IPS-18c (cell line): ENCODE data around the gene ROBO1.

Experiments
- H3K4me3 ChIP-seq: 2 replicates; pipeline ENCODE4 v1.7.0; 2013; ENCODE audit warnings: low read depth, mild to moderate bottlenecking, low read length, moderate library complexity; ENCODE audit not compliant: insufficient read depth
- H3K9me3 ChIP-seq: one replicate; pipeline ENCODE4 v1.6.1; 2013; ENCODE audit warnings: mild to moderate bottlenecking, low read length, moderate library complexity; ENCODE audit not compliant: control insufficient read depth, insufficient read depth

ROBO1 gene

DNA sequence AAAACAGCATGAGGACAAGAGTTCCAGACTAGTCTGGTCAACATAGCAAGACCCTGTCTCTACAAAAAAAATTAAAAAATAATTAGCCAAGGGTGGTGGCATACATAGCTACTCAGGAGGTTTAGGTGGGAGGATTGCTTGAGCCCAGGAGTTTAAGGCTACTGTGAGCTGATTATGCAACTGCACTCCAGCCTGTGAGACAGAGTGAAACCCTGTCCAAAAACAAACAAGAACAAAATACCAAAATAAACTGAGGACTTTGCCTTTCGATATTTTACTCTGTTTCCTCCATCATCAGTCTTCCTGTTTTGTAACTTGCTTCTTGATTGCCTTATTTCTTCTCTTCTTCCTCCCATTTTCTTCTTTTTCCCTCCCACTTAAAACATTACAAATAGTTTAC, 504.4 kb downstream of the ROBO1 start:
- Histone ChIP-seq H3K4me3 (no peak overlapping the region), H3K9me3 (no peaks in the 10 kb centered on the region)

GRCh38 chr3:79258479-79258878, 509.3 kb downstream of the ROBO1 start:
- Histone ChIP-seq H3K4me3 (no peak overlapping the region), H3K9me3 (no peaks in the 10 kb centered on the region)

GRCh38 chr3:79257791-79258190, 510.0 kb downstream of the ROBO1 start:
- no peak overlapping the region for H3K4me3 ChIP-seq
- H3K9me3 ChIP-seq = no peaks in the 10 kb centered on the region

GRCh38 chr3:79255702-79256101, 512.1 kb downstream of the ROBO1 start:
- H3K9me3 ChIP-seq = no peaks in the 10 kb centered on the region
- H3K4me3 ChIP-seq = no peak overlapping the region

GRCh38 chr3:79255292-79255691, 512.5 kb downstream of the ROBO1 start:
- no peak overlapping the region for H3K4me3 ChIP-seq
- H3K9me3 ChIP-seq = no peaks in the 10 kb centered on the region

GRCh38 chr3:79253704-79254103, 514.1 kb downstream of the ROBO1 start:
- Histone ChIP-seq H3K4me3 (no peak overlapping the region), H3K9me3 (no peaks in the 10 kb centered on the region)

GRCh38 chr3:79253271-79253670, 514.5 kb downstream of the ROBO1 start:
- no peaks in the 10 kb centered on the region for H3K9me3 ChIP-seq
- no peak overlapping the region for H3K4me3 ChIP-seq

DNA sequence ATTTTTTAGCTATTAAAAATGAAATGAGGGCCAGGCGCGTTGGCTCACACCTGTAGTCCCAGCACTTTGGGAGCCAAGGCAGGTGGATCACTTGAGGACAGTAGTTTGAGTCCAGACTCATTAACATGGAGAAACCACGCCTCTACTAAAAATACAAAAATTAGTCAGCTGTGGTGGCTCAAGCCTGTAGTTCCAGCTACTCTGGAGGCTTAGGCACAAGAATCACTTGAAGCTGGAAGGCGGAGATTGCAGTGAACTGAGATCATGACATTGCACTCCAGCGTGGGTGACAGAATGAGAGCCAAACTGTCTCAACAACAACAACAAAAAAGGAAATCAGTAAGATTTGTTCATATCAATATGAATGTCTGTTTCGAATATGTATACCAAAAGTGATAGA, 517.1 kb downstream of the ROBO1 start:
- Histone ChIP-seq H3K9me3 (no peaks in the 10 kb centered on the region), H3K4me3 (no peak overlapping the region)

DNA sequence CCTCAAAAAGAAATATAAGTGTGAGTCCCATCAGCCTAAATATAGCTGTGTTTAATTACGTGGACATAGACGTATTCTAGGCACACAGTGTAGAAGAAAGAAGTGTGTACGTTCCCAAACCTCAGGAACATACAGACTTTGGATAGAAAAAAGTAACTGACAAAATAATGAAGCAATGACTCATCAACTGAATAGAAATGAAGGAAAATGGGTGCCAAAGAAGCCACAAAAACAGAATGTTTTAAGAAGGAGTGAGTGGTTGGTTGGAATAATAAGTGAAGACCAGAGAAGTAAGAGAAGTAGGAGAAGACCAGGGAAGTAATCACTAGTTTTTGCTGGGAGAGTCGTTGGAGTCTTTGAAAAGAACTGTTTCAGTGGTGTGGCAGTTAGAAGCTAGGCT, 518.1 kb downstream of the ROBO1 start:
- Histone ChIP-seq H3K4me3 (no peak overlapping the region), H3K9me3 (no peaks in the 10 kb centered on the region)

DNA sequence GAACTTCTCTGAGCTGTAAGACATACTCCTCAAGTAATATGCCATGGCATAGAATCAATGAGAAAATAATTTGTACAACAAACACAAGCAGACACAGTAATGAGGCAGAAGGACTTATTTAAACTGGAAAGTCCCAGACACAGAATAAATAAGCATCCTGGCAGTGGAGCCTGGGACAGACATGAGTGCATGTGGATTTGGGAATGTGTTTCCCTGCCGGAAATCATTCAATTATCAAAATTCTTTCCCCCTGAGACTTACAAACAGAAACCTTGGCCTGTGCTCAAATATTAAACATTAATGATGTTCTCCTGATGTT, 520.1 kb downstream of the ROBO1 start:
- no peak overlapping the region for H3K4me3 ChIP-seq

DNA sequence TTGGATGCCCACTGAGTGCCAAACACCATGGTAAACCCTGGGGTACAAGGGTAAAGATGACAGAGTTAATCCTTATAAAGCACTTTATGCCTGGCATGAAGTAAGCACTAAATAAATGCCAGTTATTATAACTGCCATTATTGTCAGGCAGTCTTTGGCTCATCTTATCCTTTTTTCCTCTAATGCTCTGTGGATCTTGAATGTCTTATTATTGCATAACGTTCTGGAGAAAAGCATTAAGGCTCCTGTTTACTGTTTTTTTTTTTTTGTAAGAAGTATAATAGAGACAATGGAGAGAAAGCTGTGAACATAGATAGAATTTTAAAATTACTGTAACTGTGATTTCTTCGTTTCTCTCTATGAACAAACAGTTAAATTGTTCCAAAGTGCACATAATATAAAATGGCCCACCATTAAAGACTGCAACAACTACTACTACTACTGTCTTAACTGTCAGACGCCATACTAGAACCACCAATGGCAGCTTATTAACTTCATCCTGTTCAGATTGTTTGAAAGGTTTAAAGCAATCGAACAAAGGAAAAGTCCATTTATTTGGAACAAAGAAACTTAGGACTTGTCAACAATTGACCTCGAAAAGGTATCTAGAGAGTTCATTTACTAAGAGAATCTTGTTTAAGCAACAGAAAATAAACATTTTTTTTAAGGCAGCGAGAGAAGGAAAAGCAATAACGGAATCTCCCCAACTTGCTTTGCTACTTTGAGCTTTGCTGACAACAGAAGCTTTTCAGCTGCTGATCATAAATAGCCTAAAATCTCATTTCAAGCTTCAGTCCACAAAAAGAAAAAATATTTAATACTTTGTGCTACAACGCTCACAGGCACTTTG, 520.7 kb downstream of the ROBO1 start:
- Histone ChIP-seq H3K4me3 (no peak overlapping the region), H3K9me3 (no peaks in the 10 kb centered on the region)

More for the DNA sequence above, 520.1 kb downstream of the ROBO1 start:
- H3K9me3 ChIP-seq = no peaks in the 10 kb centered on the region

DNA sequence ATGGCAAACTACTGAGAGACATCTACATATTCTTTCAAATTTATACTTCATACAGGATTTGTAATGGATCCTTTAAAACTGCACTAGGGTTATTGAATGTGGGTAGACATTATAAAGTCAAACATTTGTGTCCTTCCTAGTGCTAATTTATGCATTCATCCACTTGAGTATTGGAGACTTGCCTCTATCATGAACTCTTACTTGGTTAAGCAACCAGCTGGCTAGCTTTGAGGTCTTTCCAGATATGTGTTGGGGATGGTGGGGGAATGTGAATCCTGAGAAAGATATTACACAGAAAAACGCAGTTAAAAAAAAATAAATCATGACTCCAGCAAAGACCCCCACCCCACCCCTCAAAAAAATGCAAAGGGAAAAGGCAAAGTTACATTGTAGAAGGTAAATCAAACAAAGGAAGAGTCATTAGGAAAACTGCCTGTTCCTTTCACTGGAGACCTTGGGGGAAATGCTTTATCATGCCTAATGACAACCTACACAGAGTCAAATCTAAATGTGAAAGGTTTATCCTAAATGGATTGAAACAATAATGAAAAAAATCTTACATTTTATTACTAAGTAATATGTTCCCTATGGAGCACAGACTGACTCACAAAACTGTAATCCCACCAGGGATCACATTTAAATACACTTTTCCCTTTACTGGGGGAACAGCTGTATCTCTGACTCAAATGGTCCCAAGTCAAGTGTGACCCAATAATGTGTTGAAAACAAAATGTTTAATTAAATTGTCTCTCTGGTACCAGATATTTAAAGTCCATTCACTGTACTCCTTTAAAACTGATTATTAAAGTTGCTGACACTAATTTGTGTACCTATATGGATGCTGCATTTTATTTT, 522.3 kb downstream of the ROBO1 start:
- no peaks in the 10 kb centered on the region for H3K9me3 ChIP-seq
- H3K4me3 ChIP-seq = no peak overlapping the region

- Histone ChIP-seq H3K4me3 (no peak overlapping the region), H3K9me3 (no peaks in the 10 kb centered on the region)
Observed at GRCh38 chr3:79236496-79236895, 531.3 kb downstream of the ROBO1 start.

DNA sequence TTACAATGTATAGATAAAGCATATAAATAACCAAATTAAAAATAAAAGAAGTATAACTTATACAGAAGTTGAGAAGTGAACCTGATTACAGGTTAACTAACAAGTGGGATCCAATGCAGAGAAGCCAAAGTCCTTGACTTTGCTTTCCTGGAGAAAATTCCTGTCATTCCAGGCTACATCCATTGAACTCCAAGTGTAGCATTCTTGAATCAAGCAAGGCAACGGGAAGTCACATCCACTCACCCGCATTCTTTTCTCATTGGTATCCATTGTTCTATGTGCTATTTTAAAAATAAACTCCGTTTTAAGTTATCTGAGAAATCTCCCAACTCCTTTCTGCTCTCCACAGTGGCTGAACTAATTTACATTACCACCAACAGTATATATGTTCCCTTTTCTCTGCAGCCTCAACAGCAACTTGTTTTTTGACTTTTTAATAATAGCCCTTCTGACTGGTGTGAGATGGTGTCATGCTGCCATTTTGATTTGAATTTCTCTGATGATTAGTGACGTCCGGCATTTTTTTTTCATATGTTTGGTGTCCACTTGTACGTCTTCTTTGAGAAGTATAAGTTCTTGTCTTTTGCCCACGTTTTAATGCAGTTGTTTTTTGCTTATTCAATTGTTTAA, 534.3 kb downstream of the ROBO1 start:
- H3K9me3 ChIP-seq = no peaks in the 10 kb centered on the region
- no peak overlapping the region for H3K4me3 ChIP-seq

GRCh38 chr3:79230266-79230665, 537.5 kb downstream of the ROBO1 start:
- Histone ChIP-seq H3K4me3 (no peak overlapping the region), H3K9me3 (no peaks in the 10 kb centered on the region)

DNA sequence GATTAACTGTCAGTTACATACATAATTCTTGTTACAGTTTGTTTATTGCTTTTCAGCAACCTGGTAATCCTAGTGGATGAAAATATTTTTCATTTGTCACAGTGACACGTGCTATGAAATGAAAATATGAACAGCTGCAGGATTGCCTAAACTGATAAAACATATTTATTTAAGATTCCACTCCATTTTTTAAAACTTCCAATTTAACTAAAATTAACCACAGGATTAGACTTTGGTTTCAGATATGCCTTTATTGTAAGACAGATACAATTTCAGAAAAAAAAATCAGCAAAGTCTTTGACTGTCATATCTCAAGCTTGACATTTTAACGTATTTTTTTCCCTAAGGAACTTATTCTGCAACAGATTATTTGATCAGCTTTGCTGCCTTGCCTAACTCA, 550.7 kb downstream of the ROBO1 start:
- H3K9me3 ChIP-seq = no peaks in the 10 kb centered on the region
- H3K4me3 ChIP-seq = no peak overlapping the region

DNA sequence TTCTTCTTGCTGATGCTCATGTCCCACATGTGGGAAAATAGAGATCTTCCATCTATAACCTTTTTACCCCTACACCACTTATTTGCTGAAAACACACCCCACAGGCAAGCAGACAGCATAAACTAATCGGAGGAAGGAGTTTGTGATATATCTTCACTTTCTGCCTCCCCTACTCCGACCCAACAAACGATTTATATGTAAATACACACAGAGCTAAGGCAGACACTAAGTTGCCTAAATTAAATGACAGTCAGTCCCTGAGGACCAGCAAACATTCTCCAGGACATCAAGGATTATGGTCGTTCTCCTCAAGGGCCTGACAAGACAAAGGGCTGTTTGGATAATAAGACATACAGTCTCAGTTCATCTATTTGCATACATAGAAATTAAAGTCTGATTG, 552.5 kb downstream of the ROBO1 start:
- H3K9me3 ChIP-seq = no peaks in the 10 kb centered on the region
- H3K4me3 ChIP-seq = no peak overlapping the region
